A172 (cell line): Measurements from ENCODE around the gene P2RY11. TPM values are rescaled to one million over a fixed set of nuclear protein-coding genes. Genes with fewer than 3 reads are reported as not detected.

ENCODE experiments used
- DNase-seq: peaks from one replicate; pipeline ENCODE4 v3.0.0-alpha.2; 2015; ENCODE audit warnings: low spot score
- total RNA-seq: library from RNA; depleted of rRNA; stranded (reverse); fragments of >200 nt; shearing (Covaris generic); gene quantifications from 2 replicates; pipeline ENCODE4 v1.2.3, GENCODE V29; 2014

Gene P2RY11
- total RNA-seq, 1 experiment from 2014 or later, result 1.5 TPM

DNA sequence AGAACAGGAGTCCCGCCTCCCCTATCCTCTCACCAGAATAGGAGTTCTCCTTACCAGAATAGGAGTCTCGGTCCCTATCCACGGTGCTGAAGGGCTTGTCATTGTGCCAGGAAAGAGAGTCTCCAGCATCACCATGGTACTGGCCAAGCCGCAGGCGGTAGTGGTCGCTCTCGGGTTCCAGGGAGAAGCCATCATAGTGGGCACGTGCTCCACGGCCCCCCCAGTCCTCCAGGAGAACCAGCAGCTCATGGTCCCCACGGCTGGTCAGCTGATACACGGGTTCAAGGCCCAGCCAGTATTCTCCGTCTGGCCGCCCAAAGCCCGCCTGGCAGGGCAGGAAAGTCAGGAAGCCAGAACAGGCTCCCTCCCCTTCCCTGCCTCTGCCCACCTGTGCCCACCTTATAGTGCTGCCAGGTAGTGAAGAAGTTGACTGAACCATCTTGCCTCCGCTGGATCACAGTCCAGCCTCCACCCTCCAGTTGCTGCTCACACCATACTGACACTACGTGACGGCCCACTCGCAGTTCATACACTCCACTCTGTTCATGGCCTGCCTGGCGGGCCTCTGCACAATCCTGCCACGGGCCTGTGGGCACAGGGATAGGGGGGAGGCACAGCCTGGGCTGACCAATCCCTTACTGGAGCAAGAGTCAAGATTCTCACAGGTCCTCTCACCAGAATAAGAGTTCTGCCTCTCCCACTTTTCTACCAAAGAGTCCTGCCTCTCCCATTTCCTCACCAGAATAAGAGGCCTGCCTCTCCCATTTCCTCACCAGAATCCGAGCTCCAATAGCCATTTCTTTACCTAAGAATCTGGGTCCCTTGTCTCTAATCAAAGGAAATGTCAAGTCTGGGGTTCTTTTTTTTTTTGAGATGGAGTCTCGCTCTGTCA, 18.0 kb upstream of the P2RY11 start:
- DNase-seq, result no peak

DNA sequence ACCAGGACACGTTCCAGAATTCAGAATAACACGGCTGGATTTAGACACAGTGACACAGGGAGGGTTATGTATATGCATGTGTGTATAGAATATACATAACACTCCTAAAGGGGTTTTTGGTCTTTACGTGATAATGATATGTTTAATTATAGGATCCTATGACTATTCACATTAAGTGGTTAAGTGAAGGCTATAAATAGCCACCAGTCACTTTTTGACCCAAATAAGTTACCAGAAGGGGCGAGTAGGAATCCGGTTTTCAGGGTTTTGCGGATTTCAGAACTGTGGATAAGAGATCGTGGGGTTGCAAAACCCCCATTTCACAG, 15.9 kb upstream of the P2RY11 start:
- no peak for DNase-seq

DNA sequence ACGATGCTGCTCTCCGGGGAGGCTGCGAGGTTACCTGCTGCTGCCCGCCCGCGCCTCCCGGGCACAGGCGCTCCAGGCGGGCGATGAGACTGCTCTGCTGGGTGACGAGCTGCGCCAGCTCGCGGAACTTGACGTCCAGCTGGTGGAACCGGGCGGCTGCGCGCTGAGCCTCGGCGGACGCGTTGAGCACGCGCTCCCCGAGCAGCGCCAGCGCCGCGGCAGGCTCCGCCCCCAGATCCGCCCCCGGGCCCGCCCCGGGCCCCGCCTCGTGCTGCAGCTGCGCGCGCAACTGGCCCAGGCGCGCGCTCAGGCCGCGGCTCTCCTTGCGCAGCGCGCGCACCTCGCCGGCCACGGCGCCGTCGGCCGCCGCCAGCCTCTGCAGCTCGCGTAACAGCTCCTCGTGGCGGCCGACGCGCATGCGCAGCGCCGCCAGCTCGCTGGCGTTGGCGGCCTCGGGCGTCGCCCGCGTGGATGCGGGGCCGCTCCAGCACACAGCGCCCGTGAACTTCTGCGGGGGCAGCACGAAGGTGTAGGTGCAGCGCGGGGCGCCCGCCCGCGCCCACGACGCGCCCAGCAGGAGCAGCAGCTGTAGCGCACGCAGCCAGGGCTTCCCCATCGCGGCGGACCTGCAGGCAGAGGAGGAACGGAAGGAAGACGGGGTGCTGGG, 15.4 kb upstream of the P2RY11 start:
- peak; percentile 69 for DNase-seq

DNA sequence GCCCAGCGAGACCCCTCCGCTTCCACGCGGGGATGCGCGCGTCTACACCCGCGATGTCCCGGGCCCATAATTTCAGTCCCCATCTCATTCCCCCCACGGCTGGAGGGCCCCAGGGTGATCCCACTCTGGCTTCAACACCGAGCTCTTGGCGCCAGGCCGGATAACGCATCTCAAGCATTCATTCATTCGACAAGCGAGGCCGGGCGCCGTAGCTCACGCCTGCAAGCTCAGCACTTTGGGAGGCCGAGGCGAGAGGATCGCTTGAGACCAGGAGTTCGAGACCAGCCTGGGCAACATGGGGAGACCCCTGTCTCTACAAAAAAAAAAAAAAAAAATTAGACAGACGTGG, 14.9 kb upstream of the P2RY11 start:
- DNase-seq, result no peak

DNA sequence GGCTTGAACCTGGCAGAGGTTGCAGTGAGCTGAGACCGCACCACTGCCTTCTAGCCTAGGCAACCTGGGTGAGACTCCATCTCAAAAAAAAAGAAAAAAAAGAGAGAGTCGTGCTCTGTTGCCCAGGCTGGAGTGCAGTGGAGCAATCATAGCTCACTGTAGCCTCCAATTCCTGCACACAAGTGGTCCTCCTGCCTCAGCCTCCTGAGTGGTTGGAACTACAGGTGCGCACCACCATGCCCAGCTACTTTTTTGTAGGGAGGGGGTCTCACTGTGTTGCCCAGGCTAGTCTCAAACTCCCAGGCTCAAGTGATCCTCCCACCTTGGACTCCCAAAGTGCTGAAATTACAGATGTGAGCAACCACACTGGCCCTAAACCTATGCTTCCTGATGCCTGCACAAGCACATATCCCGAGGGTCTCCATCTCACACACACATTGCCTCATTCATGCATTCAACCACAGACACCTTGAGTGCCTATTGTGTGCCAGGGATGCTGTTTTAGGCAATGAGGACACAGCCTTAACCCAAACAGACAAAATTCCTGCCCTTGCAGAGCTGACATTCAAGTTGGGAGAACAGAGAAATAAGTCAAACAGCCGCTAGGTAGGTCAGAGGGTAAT, 11.2 kb upstream of the P2RY11 start:
- DNase-seq, result no peak

DNA sequence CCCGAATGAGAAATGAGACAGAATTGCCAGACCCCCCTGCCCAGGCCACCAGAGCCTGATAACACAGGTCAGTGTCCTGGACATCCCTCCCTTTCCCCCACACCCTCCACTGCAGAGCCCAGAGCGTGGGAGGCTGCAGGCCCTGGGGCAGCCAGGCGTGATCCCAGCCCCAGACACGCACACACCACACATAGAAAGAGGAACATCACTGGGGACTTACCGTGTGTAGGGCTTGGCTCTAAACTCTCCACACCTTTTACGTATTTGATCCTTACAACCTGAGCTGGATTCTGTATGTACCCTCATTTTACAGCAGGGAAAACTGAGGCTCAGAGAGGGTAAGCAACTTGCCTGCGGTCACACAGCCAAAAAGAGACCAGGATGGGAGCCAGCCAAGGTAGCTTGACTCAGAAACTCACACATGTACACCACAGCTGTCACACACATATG, 8.7 kb upstream of the P2RY11 start:
- DNase-seq, result no peak

DNA sequence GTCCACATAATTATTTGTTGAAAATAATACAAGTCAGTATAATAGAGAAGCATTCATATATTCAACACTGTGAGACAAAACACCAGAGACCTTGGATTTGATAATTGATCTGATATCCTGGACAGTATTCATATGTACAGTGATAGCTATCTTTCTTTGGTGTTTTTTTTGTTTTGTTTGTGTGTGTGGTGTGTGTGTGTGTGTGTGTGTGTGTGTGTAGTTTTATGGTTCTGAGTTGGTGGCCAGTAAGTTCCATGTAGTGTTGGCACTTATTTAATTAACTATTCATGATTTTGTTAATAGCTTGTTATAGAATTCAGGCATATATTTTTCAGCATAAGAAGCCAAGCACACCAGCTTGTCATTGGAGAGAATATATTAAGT, 7.4 kb upstream of the P2RY11 start:
- DNase-seq, result no peak

DNA sequence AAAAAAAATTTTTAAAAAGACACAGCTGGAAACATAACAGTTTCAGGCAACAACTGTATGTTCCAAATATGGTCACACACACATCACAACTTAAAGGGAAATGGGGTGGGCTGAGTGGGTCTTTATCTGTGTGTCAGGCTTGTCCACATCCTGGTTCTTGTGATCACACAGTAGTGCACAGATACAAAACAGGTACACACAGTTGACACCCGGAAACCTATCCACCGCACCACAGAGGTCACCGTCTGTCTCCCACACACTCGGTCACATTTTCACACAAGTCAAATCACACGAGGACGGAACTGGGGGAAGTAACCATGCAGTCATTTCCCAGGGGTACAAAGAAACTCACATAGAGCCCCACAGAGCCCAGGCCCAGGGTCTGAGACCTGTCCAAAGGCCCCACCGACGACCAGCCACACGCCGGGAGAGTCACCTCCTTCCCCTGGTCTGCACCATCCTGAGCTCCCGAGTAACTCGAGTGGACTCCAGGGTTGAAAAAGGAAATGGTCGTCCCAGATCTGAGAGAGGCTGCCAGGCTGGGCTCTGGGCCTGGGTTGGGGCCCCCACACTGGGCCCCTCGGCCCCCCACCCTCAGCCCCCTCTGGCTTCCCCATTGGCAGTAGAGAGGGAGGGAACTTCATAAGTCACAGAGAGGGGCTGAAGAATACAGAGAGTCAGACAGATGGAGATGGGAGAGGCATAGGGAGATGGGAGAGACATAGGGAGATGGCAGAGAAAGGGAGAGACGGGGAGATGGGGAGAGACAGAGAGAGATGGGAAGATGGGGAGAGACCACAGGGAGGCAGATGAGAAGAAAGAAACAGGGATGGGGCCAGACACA, 6.6 kb upstream of the P2RY11 start:
- no peak for DNase-seq

DNA sequence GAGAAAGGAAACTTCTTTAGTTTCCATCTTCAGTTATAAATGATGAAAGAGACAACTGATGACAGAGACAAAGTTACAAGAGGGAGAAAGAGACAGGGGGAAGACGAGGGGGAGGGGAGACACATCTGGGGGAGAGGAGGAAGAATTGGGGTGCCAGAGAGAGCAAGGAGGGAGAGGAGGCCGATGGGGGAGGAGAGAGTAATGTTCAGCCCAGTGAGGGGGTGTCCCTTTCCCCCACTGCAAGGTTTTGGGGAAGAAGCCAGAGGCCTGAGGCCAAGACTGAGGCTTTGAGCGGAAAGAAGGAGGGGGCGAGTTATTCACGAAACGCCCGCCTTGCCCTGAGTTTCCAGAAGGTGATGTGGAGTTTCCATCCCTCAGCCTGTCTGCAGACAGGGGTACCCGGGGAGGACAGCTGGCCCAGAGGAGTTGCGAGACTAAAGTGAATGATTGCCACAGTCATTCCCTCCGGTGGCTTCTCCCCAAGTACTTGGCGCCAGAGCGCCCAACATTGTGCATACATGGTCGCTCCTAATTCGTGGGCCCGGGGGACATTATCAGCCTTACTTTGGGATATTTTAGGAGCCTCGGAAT, 5.9 kb upstream of the P2RY11 start:
- DNase-seq, result no peak

DNA sequence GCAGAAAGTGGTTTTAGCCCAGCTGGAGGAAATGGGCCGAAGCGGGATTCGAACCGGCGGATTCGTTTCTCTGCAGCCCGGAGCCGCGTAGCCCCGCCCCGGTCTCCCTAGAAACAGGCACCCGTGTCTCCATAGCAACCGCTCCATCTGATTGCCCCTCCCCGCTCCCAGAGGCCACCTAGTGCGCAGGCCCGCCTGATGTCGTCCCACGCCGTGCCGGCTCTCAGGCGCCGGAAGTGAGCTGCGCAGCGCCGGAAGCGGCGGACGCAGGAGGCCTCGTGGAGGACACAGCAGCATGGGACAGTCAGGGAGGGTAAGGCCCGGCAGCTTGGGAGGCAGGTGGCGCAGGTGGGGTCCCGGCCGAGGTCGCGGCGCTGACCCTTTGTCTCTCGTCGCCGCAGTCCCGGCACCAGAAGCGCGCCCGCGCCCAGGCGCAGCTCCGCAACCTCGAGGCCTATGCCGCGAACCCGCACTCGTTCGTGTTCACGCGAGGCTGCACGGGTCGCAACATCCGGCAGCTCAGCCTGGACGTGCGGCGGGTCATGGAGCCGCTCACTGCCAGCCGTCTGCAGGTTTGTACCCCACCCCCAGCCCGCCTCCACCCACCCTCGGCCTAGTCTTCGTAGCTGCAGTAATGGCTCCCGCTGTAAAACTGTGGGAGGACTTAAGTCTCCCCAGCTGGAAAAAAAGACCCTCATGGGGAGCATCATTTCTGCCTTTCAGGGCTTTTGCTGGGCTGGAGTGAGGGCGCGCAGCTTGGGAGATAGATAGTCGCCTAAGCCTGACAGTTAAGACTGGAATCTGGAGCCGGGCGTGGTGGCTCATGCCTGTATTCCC, 5.2 kb upstream of the P2RY11 start, which contains the start of gene PPAN:
Gene PPAN (plus strand): TSS at position 263 of the 837 bp plus-strand sequence. CDS start 33 bp downstream, at position 296.
- peak; percentile 97 for DNase-seq

DNA sequence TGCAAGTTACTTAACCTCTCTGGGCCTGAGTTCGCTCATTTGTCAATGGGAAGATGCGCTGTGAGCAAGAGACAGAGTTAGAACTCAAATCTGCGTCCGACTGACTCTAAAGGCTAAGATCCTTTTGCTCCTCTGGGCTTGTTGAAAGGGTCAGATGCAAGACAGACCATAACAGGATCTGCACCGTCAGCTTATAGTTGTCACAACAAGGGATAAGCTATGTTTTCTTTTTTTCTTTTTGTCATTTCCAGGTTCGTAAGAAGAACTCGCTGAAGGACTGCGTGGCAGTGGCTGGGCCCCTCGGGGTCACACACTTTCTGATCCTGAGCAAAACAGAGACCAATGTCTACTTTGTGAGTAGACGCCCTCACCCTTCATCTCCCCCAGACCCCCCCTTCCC, 4.2 kb upstream of the P2RY11 start:
- DNase-seq, result no peak

DNA sequence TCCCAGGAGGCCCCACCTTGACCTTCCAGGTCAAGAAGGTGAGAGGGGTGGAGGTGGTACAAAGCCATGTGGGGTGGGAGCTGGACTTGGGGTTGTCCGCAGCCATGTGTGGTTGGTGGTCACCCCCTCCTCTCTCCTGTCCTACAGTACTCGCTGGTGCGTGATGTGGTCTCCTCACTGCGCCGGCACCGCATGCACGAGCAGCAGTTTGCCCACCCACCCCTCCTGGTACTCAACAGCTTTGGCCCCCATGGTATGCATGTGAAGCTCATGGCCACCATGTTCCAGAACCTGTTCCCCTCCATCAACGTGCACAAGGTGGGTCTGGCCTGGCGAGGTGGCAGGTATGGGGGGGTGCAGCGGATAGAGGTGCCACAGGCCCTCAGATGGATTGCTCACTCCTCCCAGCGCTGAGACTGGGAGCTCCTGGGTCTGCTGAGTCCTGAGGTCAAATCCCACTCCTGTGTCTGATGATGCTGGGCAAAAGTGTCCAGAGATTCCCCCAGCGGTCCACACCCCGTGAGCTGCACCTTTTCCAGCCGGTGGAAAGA, 3.6 kb upstream of the P2RY11 start:
- no peak for DNase-seq

DNA sequence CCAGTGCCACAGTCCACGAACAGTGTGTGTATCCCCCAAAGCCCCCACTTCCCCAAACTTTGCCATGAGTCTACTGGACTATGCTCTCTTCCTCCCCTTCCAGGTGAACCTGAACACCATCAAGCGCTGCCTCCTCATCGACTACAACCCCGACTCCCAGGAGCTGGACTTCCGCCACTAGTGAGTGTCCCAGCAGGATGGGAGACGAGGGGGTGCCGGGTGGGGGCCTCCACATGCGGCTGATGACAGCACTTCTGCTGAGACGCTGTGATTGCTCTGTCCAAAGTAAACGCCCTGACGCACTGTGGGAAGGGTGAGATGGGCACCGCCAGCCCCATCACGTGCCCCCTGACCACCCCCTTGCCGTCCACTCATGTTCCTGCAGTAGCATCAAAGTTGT, 2.0 kb upstream of the P2RY11 start:
- no peak for DNase-seq

DNA sequence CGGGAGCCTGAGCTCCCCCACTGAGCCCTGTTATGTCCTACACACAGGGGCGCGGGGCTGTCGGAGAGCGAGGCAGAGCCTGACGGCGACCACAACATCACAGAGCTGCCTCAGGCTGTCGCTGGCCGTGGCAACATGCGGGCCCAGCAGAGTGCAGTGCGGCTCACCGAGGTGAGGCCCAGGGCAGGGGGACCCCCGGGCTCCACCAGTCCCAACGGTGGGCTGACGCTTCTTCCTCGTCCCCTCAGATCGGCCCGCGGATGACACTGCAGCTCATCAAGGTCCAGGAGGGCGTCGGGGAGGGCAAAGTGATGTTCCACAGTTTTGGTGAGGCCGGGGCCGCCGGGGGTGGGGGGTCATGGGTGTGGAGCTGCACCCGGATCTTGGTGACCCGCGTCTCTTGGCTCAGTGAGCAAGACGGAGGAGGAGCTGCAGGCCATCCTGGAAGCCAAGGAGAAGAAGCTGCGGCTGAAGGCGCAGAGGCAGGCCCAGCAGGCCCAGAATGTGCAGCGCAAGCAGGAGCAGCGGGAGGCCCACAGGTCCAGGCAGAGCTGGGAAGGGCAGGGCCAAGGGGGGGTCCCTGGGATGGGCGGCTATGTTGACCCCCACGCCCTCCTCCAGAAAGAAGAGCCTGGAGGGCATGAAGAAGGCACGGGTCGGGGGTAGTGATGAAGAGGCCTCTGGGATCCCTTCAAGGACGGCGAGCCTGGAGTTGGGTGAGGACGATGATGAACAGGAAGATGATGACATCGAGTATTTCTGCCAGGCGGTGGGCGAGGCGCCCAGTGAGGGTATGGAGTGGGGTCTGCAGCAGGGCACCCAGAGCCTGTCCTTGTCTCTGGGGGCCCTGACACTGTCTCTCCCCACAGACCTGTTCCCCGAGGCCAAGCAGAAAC, 1.2 kb upstream of the P2RY11 start:
- DNase-seq, result no peak

DNA sequence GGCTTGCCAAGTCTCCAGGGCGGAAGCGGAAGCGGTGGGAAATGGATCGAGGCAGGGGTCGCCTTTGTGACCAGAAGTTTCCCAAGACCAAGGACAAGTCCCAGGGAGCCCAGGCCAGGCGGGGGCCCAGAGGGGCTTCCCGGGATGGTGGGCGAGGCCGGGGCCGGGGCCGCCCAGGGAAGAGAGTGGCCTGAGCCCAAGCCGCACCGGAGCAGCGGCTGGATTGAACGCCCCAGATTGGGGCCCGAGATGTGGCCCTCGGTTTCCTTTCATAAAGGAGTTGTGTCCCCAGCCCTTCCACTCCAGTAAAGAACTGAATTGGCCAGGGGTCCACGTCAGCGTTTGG, 548 bp upstream of the P2RY11 start:
- no peak for DNase-seq

DNA sequence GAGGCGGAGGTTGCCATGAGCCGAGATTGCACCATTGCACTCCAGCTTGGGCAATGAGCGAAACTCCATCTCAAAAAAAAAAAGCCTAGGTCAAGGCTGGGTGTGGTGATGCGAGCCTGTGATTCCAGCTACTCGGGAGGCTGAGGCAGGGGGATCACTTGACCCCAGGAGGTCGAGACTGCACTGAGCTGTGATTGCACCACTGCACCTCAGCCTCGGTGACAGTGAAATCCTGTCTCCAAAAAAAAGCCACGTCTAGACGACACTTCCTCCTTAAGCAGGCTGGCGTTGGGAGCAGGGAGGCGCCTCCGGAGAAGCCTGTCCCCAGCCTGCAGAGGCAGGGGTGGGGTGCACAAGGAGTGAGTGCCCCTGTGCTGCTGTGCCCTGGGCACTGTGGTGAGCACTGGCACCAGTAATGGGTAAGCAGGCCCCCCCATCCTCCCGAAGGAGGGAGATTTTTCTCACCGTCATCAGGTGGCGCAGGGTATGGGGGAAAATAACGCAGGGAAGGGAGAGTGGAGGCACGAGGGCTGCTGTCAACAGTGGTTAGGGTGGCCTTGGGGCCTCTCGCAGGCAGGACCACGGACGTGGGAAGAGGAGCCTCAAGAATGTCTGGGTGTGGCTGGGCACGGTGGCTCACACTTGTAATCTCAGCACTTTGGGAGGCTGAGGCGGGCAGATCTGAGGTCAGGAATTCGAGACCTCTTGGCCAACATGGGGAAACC, 706 bp downstream of the P2RY11 start:
- peak; percentile 38 for DNase-seq

DNA sequence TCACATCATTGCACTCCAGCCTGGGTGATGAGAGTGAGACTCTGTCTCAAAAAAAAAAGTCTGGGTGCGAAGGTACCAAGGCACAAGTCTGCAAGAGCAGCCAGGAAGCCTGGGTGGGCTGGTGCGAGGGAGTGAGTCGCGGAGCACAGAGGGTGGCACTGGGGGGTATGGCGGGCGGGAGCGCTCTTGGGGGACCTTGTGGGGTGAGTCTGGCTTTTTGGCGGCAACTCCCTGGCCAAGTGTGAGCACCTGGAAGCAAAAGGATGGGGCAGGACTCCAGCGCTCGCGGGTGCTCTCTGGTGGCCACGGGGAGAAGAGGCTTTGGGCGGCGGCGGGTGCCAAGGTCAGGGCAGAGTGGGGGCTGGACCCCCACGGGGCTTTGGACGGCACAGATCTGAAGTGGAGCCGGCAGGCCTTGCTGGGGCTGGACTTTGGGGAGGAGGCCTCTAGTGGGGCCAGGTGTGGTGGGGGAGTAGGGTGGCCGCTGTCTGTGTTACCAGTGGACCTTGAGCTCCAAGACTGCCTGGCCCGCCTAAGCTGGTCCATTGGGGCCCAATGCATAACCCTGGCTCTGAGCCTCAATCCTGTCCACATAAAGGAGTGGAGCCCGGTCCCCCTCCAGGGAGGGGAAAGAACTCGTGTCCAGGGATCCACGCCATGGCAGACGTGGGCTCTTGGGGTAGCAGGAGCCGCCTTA, 1.6 kb downstream of the P2RY11 start:
- no peak for DNase-seq

DNA sequence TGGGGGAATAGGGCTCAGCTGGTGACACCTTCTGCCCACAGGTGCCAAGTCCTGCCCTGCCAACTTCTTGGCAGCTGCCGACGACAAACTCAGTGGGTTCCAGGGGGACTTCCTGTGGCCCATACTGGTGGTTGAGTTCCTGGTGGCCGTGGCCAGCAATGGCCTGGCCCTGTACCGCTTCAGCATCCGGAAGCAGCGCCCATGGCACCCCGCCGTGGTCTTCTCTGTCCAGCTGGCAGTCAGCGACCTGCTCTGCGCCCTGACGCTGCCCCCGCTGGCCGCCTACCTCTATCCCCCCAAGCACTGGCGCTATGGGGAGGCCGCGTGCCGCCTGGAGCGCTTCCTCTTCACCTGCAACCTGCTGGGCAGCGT, 2.1 kb downstream of the P2RY11 start:
- DNase-seq, result no peak
